Tibial artery (tissue), 4 donors: ENCODE data around the gene NTSR1.

Source experiments
- DNase-seq, 2 donors: peaks; one replicate each; pipeline ENCODE4 v3.0.0-alpha.2; 2019
- H3K27ac ChIP-seq, 2 donors: fragments of 200-600 bp; sonication (generic) in 1 of 2; 1 replicate in 1 of 2; 2 replicates in 1 of 2; pipeline ENCODE4 v1.5.1; 2018 to 2019; ENCODE audit warnings: mild to moderate bottlenecking in 1 of 2
- H3K27me3 ChIP-seq, 2 donors: fragments of 200-600 bp; sonication (generic) in 1 of 2; one replicate each; pipeline versions ENCODE4 v1.5.1 to v1.6.0; 2016 to 2019
- H3K36me3 ChIP-seq, 3 donors: fragments of 200-600 bp; sonication (generic) in 2 of 3; one replicate each; pipeline ENCODE4 v1.5.1; 2016 to 2019; ENCODE audit warnings: mild to moderate bottlenecking in 2 of 3
- H3K4me1 ChIP-seq, 4 donors: fragments of 200-600 bp; sonication (generic) in 2 of 4; 1 replicate in 3 of 4; 2 replicates in 1 of 4; pipeline ENCODE4 v1.5.1; 2016 to 2019
- H3K4me3 ChIP-seq, 2 donors: fragments of 200-600 bp; sonication (generic) in 1 of 2; 1 replicate in 1 of 2; 2 replicates in 1 of 2; pipeline ENCODE4 v1.5.1; 2018 to 2019; ENCODE audit warnings: mild to moderate bottlenecking in 2 of 2
- H3K9me3 ChIP-seq, 3 donors: fragments of 200-600 bp; sonication (generic) in 1 of 3; one replicate each; pipeline ENCODE4 v1.5.1; 2016 to 2019
- intact Hi-C: fragments of 100-400 bp; cut with DNase I; formaldehyde crosslinking; loops from one replicate; pipeline ENCODE4 v1.15.0; 2023; ENCODE audit warnings: low total_unique reads
- TF ChIP-seq, protein P1 (sequence below), 2 experiments: fragments of 200-600 bp in 1 of 2; fragments of 450-650 bp in 1 of 2; IDR thresholded peaks; one replicate each; pipeline ENCODE4 v1.5.1; 2017 to 2019; ENCODE audit warnings: antibody characterized with exemption in 2 of 2, mild to moderate bottlenecking in 1 of 2, moderate library complexity in 1 of 2

NTSR1 gene

DNA sequence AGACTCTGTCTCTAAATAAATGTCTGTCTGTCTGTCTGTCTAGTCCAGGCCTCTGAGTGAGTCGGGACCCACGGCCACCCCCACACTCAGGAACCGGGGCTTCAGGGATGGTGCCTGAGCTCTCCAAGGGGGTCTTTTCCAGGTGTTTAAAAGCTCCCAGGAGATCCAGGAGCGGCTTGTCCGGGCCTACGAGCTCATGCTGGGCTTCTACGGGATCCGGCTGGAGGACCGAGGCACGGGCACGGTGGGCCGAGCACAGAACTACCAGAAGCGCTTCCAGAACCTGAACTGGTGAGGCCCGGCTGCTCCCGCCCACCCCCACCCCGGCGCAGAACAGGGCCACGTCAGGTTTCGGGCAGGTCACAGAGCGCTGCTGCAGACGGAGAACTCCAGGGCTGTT, 102.7 kb downstream of the NTSR1 start:
- TF ChIP-seq, protein P1, sequence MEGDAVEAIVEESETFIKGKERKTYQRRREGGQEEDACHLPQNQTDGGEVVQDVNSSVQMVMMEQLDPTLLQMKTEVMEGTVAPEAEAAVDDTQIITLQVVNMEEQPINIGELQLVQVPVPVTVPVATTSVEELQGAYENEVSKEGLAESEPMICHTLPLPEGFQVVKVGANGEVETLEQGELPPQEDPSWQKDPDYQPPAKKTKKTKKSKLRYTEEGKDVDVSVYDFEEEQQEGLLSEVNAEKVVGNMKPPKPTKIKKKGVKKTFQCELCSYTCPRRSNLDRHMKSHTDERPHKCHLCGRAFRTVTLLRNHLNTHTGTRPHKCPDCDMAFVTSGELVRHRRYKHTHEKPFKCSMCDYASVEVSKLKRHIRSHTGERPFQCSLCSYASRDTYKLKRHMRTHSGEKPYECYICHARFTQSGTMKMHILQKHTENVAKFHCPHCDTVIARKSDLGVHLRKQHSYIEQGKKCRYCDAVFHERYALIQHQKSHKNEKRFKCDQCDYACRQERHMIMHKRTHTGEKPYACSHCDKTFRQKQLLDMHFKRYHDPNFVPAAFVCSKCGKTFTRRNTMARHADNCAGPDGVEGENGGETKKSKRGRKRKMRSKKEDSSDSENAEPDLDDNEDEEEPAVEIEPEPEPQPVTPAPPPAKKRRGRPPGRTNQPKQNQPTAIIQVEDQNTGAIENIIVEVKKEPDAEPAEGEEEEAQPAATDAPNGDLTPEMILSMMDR (IDR thresholded peaks at IDR 0.05), result no peak
- intact Hi-C loops, result loop anchor here (5.0 kb wide), 1 partner anchor 126 kb away; the partner anchor contains the start of gene GID8
- H3K27ac ChIP-seq, result no peak overlapping the region
- H3K4me3 ChIP-seq, result no peak overlapping the region
- peaks cover under 1 to 28% of the 10 kb centered on the region in 2 donors for H3K27me3 ChIP-seq
- DNase-seq, result no peak
- peaks cover 0 to 40% (median 25%) of the 10 kb centered on the region in 4 donors for H3K4me1 ChIP-seq
- peaks cover 53 to 78% (median 72%) of the 10 kb centered on the region in 3 donors for H3K36me3 ChIP-seq
- H3K9me3 ChIP-seq, result no peaks in the 10 kb centered on the region

DNA sequence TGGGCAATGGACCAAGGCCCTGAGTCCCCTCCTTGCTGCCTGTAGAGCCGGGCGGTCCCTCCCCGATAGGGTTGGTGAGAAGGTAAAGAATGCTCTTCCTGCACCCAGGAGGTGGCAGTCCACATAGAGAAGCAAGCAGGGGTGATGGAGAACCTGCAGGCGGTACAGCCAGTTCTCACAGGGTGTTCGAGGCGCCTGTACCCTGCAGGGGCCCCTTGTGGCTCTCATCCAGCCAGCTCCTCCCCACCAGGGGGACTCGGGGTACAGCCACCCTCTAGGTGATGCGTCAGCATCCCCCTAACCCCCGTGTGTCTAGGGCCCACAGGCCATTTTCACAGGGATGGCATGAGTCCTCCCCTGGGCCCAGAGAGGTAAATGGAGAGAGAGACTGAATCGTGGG, 103.1 kb downstream of the NTSR1 start:
- DNase-seq, result no peak
- Histone ChIP-seq H3K36me3 (peaks cover 53 to 76% (median 72%) of the 10 kb centered on the region in 3 donors), H3K9me3 (no peaks in the 10 kb centered on the region), H3K4me3 (no peak overlapping the region), H3K4me1 (peaks cover 0 to 40% (median 25%) of the 10 kb centered on the region in 4 donors), H3K27me3 (peaks cover 3 to 32% of the 10 kb centered on the region in 2 donors), H3K27ac (no peak overlapping the region)
- intact Hi-C loops, result loop anchor here (5.0 kb wide), 1 partner anchor 126 kb away; the partner anchor contains the start of gene GID8
- TF ChIP-seq, protein P1 (IDR thresholded peaks at IDR 0.05), result no peak
